GM18861 (cell line): ENCODE measurements around the gene AMFR.

Source experiments
- ATAC-seq: cut with Tn5 transposase; IDR thresholded peaks from one replicate; pipeline ENCODE4 v1.9.1; 2021; ENCODE audit not compliant: unreplicated experiment

AMFR gene

DNA sequence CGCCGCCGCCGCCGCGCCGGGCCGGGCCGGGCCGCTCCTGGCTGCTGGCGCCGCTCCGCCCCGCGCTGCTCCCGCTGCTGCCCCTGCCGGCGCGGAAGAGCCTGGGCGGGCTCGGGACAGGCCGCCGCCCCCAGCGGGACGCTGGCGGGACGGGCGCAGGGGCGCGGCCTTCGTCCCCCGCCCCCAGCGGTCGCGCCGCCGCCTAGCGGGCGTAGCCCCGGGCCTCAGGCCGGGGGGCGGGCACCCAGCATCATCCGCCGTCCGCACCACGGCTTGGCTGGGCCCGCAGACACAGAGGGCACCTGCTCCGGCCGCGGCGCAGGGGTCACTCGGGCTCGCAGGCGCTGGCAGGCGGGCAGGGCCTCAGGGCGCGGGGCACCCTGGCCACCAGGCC is at the start of gene AMFR:
TSS of gene AMFR (minus strand) at position 107 of the 394 bp plus-strand sequence. CDS start 218 bp downstream, outside the sequence.
- ATAC-seq, result peak; percentile 59

DNA sequence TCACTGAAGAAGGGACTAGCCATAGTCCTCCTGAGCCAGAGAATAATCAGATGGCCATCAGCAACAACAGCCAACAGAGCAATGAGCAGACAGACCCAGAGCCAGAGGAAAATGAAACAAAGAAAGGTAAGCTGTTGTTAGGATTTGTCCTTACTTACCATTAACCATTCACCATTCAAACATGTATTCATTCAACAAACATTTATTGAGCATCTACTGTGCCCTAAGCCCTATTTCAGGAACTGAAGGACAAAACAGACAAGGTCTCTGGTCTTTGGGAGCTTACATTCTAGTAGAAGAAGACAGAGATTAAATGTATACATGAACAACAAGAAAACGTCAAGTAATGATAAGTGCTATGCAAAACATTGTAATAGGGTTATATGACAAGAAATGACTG is 45.3 kb upstream of the AMFR start:
- ATAC-seq, result no peak

DNA sequence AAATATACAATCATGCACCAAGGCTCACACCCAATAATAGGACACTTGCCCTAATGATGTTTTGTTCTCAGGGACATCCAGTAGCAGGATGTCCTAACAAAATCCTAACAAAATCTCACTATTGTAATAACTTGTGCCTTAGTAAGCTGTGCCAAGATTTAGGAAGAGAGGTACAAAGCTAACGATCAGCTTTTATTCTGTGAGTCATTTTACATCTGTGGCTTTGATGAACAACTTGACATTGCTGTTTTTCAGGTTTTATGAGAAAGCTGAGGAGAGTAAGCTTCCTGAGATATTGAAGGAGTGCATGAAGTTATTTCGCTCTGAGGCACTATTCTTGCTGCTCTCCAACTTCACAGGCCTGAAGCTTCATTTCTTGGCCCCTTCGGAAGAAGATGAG is 44.9 kb upstream of the AMFR start:
- ATAC-seq, result no peak

DNA sequence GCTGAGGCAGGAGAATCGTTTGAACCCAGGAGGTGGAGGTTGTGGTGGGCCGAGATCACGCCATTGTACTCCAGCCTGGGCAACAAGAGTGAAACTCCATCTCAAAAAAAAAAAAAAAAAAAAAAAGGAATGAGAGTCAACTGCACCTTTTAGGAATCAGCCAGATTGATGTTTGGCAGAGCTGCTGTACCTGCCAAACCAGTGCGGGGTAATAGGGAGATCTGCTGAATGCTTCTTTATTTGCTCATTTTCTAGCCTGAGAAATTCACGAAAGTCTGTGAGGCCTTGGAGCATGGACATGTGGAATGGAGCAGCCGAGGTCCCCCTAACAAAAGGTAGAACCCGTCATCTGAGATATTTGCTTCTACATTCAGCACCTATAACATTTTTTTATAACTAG is 44.4 kb upstream of the AMFR start:
- no peak for ATAC-seq

DNA sequence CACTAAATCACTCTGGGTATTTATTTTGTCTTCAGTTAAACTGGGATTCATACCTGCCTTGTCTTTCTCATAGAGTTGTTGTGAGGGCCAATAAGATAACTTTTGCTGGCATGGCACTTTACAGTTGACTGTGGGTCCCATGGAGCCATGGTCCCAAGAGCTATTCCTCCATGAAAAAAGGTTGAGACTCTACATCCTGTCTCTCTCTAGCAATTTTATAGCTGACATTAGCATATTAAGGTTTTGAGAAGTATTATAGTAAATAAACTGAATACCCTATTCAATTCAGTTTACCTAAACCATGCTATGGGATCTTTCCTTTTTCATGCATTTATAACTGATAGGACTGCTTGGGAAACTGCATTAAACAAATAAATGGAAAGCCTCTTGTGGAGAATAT is 43.5 kb upstream of the AMFR start:
- no peak for ATAC-seq

DNA sequence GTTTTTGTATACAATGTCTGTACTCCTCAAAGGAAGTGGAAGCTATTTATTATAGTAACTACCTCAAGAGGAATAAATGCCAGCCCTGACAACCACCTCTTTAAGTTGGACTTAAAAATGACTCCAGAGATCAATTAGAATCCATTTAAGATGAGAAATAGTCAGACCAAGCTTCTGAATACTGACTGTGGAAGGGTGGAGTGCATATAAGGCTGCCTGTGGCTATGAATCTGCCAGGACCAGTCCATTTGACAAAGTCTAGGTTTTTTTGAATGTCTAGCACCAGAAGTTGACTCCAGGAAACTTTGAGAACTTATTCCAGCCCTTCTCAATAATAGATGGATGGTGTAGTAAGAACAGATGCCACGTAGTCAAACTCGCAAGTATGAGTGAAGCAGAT is 41.0 kb upstream of the AMFR start:
- ATAC-seq, result no peak

DNA sequence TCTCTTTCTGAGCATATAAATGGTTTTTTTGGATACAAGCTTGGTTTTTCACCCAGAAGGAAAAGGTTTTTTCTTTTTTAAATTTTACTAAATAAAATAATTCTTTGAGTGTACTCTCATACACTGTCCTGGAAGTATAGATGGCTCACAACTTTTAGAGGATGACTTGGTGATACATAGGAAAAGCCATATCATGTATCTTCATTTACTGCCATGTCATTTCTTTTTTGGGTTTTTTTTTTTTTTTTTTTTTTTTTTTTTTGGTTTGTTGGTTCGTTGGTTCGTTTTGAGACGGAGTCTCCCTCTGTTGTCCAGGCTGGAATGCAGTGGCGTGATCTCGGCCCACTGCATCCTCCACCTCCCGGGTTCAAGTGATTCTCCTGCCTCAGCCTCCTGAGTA is 37.8 kb upstream of the AMFR start:
- no peak for ATAC-seq

DNA sequence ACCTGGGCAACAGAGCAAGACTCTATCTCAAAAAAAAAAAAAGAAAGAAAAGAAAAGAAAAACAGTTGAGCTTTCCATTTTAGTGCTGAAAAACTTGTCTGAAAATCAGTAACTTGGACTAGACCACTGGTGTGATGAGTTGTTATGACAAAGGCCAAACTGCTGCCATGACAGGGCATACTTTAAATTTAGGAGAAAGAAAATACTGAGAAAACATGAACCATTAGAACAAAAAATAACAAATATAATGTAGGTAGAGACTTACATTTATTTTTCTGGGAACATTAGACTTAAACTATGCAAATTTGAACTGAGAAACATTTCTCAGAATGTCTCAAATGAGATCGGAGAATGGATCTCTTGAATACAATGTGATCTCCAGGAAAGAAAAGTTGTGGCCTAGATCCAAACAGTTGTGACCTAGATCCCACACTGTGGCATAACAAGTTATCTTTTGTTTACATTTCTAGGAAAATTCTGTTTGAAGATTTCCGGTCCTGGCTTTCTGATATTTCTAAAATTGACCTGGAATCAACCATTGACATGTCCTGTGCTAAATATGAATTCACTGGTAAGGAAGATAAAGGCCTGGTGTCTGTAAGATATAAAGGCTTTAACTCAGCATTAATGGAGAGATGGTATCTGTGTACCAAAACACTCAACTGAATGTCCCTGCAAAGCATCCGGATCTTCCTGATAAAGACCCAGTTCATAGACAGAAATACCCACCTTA is 36.9 kb upstream of the AMFR start:
- ATAC-seq, result no peak

DNA sequence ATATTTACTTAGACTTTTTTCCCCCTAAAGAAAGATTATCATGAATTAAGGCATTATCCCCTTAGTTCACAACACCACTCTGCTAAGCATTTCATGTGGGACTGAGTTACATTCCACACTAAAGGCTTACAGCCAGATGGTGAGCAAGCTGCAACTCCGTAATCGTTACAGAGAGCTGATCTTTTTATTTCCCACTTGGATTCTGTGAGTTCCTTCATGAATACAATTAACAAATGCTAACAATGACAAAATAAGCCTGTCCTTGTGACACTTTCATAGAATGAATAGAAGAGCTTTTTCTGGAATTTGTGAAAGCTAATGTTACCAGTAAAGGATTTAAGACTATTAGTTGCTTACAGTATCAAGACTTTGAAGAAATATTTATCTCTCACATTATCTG is 34.8 kb upstream of the AMFR start:
- ATAC-seq, result no peak

DNA sequence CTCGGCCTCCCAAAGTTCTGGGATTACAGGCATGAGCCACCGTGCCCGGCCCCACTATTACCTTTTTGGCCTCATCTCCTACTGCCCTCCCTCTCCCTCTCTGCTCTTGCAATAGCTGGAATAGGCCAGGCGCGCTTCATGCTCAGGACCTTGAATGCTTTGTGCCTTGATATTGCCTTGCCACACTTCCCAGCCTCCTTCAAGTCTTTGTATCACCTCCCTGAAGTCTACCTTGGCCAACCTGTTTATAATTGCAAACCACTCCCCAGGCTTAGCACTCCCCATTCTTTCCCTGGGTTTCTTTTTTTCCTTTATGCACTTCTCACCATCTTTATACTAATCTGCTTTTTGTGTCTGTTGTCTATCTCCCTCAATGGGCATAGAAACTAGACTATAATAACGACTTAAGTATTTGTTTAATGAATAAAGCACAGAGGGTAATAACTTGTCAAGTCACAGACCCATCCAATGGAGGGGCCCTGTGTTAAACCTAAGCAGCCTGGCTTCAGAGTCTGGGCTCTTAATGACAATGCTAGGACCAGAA is 32.7 kb upstream of the AMFR start:
- ATAC-seq, result no peak

DNA sequence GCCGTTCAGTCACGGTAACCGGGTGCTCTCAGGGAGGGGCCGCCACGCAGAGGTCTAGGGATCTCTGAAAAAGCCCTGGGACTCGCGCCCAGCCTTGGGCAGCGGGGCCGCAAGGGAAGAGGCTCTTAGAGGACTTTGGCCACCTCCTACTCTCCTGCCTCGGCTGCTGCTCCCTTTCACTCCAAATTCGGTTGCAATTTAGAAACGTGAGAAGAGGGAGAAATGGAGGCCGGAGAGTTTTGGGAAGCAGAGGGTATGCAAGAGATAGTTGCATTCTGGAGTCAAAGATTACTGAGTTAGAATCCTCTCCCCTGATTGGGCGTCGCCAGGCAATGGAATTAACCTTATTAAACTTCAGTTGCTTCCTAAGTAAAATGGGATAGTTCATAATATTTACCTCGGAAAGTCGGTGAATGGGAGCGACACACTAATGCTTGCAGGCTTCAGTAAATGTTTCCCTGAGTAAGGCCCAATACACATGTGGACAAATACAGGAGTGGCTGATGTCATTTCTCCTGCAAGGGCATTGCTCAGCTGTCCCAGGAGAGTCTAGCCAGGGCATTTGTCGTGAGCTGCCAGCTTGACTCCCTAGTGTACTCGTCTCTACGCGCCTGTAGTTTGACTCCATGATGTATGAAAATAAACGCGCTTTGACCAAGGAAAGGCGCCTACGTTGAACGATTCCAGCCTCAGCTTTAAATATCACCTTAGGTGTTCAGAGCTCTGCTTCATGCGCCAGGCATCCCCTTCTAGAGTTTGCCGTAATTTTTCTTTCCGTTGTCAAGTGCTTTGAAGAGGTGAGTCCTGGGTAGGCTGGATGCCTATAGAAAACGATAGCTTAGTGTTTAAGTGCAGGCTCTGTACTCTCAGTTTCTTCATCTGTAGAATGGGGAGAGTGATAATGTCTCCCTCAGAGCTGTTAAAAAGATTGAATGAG is 26.7 kb upstream of the AMFR start:
- ATAC-seq, result peak; percentile 24

DNA sequence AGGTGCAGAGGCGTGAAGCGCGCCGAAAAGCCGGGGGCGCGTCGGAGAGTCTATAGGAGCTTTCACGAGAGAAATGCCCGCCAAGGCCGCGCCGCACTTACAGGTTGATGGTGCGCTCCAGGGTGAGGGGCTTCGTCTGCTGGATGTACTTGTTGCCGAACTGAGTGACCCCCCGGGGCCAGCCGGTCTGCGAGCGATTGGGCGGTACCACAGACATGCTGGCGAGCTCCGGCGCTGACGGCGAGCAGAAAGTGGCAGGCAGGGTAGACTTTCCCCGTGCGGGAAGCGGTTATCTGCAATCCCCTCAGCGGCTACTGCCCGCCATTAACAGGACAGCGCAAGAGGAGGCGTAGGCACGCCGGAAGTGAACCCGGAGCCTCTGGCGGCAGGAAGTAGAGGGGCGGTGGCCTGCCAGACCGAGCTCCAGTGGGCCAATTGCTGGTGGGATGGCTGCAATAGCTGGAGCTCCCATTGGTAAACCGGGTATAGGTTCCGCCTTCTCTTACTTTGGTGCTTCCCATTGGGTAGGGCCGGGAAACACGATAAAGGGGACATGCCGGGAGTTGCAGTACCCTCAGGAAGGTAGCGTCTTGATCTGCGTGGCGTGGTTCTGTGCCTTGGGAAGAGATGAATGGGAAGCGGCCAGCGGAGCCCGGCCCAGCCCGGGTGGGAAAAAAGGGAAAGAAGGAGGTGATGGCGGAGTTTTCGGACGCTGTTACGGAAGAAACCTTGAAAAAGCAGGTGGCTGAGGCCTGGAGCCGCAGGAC is 25.8 kb upstream of the AMFR start, which contains the start of the genes NUDT21 and OGFOD1:
TSS of gene NUDT21 (minus strand) at position 347 of the 767 bp plus-strand sequence. CDS start at position 217, 130 bp downstream.
TSS of gene OGFOD1 (plus strand) at position 569 of the 767 bp plus-strand sequence. CDS start at position 628, 59 bp downstream.
- peak; percentile 93 for ATAC-seq

DNA sequence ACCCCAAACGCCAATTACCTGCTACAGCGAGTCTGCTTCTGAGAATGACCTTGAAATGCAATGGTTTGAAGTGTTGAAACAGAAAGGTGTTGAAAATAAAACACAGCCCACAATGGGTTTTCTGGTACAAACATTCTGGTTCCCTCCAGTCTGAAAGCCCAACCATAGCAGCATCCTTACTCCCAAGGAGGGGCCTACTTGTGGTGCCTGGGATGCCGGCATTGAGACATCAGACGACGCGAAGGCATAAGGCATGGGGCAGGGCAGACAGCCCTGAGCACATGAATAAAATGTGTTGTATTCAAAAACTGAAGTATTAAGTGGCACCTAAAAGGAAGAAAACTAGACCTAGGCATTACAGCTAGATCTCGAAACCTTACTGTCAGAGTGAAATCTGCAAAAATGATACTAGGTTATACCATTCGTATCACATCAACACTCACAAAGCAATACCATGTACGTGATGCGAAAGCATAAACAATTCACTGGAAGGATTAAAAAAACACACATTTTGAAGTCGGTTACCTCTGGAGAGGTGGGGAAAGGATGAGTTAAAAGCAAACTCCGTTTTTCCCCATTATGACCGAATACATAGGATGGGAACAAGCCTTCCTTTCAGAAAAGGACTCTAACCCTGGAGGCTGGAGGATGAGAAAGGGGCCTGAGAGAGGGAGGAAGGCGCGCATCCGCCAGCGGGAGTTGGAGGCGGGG is 25.1 kb upstream of the AMFR start:
- ATAC-seq, result peak; percentile 7

DNA sequence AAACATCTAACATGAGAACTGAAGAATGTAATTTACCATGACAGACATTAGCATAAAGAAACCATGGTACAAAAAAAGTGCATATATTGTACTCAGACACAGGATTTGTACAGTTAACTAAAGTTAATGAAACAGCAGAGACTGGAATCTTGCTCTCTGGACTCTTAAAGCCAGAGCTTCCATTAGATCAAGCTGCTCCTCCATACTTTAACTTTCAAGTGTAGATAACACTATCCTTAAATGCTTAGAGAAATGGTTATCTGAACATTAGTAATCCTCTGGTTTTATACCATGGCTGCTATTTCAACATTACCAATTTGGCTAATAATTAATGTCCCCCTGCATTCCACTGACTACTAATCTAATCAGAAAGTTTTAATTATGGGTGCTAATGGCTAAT is 22.7 kb upstream of the AMFR start:
- no peak for ATAC-seq

DNA sequence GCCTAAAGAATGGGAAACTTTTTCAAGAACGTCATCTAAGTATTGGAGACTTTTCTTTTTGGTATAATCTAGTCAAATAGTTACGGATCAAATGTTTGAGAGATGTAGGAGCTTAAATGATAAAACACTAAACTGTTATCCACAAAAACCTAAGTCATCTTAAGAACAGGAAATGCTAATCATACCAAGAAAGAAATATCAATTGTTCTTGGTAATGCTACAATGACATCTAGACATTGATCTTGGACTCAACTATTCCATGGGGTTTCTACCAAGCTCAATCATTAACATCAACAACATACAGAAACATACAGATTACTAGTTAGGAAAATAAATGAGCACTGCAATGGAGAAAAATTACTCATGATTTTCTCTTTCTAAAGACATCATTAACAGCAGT is 21.9 kb upstream of the AMFR start:
- no peak for ATAC-seq

DNA sequence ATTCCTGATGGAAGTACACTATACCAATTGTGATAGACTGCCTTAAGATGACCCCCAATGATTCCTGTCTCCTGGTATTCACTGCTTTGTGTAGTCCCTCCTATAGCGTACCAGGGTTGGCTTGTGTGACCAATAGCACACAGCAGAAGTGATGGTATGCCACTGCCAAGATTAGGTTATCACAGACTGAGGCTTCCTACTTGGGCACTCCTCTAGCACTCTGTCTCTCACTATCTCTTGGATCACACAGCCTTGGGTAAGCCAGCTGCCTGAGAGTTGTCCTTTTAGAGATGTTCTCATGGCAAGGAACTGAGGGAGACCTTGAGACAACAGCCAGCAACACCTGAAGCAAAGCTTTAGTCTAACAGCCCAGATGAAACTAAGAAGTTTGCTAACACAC is 12.7 kb upstream of the AMFR start:
- ATAC-seq, result no peak

DNA sequence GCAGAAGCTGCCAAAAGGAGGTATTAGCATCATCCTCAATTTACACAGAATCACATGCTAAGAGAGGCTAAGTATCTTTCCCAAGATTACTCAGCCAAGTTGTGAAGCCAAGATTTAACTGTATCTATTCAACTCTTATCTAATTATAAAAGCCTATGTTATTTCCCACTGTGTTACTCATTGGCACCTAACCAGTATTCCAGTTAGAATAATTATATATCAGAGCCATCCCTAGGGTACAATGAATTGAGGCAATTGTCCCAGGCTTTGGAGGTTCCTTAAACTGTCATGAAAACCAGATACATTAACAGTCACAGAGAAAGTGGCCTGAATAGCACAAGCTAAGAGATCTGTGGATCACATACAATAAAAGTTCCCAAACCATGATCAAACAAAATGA is 10.9 kb upstream of the AMFR start:
- no peak for ATAC-seq

DNA sequence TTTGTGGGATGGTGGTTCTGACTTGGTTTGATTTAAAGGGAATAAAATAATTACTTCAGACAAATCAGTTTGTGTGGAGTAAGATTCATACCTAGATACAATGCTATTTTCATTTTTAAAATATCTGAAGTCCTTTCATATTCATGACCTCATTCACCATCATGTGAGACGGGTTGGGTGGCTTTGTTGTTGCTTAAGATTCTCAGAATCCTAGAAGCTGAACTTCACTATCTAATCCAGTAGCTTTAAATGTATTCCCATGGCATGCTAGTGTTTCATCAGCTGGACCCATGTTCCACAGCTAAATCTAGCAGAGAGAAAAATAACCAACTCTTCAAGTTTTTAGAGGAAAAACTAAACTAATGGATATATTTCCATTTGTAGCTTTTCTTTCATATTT is 2.7 kb upstream of the AMFR start:
- ATAC-seq, result no peak

DNA sequence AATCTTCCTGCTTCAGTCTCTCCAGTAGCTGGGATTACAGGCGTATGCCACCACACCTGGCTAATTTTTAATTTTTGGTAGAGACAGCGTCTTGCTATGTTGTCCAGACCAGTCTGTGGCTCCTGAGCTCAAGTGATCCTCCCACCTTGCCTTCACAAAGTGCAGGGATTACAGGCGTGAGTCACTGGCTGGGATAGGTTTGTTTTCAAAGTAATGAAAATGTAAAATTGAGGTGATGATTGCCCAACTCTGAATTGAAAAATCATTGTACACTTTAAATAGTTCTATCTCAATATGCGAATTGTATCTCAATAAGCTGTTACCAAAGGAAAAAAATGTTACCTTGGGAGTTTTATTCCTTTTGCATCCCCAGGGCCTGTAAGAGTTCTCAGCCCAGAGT is 1.2 kb upstream of the AMFR start:
- no peak for ATAC-seq

DNA sequence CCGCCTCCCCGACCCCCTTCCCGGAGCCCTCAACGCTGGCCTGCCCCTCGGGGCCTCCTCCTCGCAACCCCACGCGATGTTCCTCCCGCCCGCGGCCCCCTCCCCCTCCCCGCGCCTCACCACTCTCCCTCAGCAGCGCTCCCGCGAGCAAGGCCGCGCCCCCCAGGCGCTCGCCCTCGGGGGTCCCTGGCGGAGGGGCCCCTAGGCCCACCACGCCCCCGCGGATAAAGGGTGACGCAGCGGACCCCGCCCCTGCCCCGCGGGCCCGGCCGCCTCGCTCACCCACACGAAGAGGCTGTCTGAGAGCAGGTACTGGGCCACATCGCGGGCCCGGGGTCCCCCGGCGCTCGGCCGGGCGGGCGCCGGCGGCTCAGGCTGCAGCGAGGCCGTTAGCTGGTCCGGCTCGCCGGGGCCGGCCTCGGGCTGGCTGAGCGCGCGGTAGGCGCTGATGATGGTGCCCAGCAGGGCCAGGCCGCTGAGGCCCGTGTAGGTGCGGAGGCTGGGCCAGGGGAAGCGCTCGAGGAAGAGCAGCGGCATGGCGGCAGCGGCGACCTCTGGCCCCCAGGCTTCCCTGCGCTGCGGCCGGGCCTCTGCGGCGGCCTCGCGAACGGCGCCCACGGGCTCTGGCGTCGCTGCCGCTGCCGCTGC is 430 bp downstream of the AMFR start:
- peak; percentile 11 for ATAC-seq
